Activated naive CD8-positive, alpha-beta T cell treated with anti-CD3 and anti-CD28 coated beads, Interleukin-2, amount 50 U/mL, for 16 hours (primary cell): ENCODE data around the gene EBF3.

ENCODE experiments used
- DNase-seq: peaks from one replicate; pipeline ENCODE4 v3.0.0-alpha.2; 2020; ENCODE audit warnings: low read depth, low spot score

The EBF3 gene

GRCh38 chr10:129945526-129945925, 18.5 kb downstream of the EBF3 start:
- DNase-seq: no peak

GRCh38 chr10:129945064-129945463, 19.0 kb downstream of the EBF3 start:
- DNase-seq: no peak

- no peak for DNase-seq
These were observed 19.6 kb downstream of the EBF3 start for GRCh38 chr10:129944456-129944855.

- no peak for DNase-seq
These were observed 20.9 kb downstream of the EBF3 start for GRCh38 chr10:129942936-129943715.

- DNase-seq: no peak
These were observed 21.7 kb downstream of the EBF3 start for GRCh38 chr10:129942391-129942790.

GRCh38 chr10:129942019-129942277, 22.1 kb downstream of the EBF3 start:
- DNase-seq: no peak

- no peak for DNase-seq
These were observed 22.7 kb downstream of the EBF3 start for GRCh38 chr10:129941199-129942018.

- no peak for DNase-seq
These were observed 23.4 kb downstream of the EBF3 start for GRCh38 chr10:129940617-129941198.

- no peak for DNase-seq
These were observed 24.4 kb downstream of the EBF3 start for GRCh38 chr10:129939416-129940275.

GRCh38 chr10:129938460-129938859, 25.6 kb downstream of the EBF3 start:
- DNase-seq: no peak

GRCh38 chr10:129937351-129937751, 26.7 kb downstream of the EBF3 start:
- no peak for DNase-seq

GRCh38 chr10:129936923-129937300, 27.2 kb downstream of the EBF3 start:
- DNase-seq: no peak

- no peak for DNase-seq
These were observed 27.7 kb downstream of the EBF3 start for GRCh38 chr10:129936266-129936922.

- DNase-seq: no peak
These were observed 28.3 kb downstream of the EBF3 start for GRCh38 chr10:129935867-129936152.

- no peak for DNase-seq
These were observed 28.8 kb downstream of the EBF3 start for GRCh38 chr10:129935102-129935866.

- no peak for DNase-seq
These were observed 29.7 kb downstream of the EBF3 start for GRCh38 chr10:129934196-129934925.

- DNase-seq: no peak
These were observed 30.5 kb downstream of the EBF3 start for GRCh38 chr10:129933456-129934092.

- no peak for DNase-seq
These were observed 31.2 kb downstream of the EBF3 start for GRCh38 chr10:129932751-129933433.

GRCh38 chr10:129932182-129932581, 31.9 kb downstream of the EBF3 start:
- no peak for DNase-seq
